ENCODE results near the gene RNU6-9.

RNU6-9 gene

GRCh38 chr19:939922-940321 is 46.6 kb downstream of the RNU6-9 start:
- Histone ChIP-seq H3K27ac (ENCODE audit: low read depth, low read length) (no peak overlapping the region), H3K79me2 (ENCODE audit: control insufficient read depth, insufficient read depth, low read length, unreplicated experiment) (peaks cover 6% of the 10 kb centered on the region), H3K4me3 (ENCODE audit: low read depth, low read length) (no peak overlapping the region), H3K36me3 (ENCODE audit: insufficient read depth, low read length) (no peaks in the 10 kb centered on the region), H3K4me1 (ENCODE audit: control insufficient read depth, insufficient read depth, low read length, unreplicated experiment) (no peaks in the 10 kb centered on the region), H2AFZ (ENCODE audit: low read length, unreplicated experiment) (no peak overlapping the region), H3K27me3 (ENCODE audit: insufficient read depth, low read length) (no peaks in the 10 kb centered on the region)

GRCh38 chr19:940591-941291 is 47.5 kb downstream of the RNU6-9 start:
- peaks cover 6% of the 10 kb centered on the region for H3K79me2 ChIP-seq (ENCODE audit: control insufficient read depth, insufficient read depth, low read length, unreplicated experiment)
- H3K36me3 ChIP-seq (ENCODE audit: insufficient read depth, low read length), result no peaks in the 10 kb centered on the region
- no peaks in the 10 kb centered on the region for H3K27me3 ChIP-seq (ENCODE audit: insufficient read depth, low read length)
- no peaks in the 10 kb centered on the region for H3K4me1 ChIP-seq (ENCODE audit: control insufficient read depth, insufficient read depth, low read length, unreplicated experiment)
- no peak overlapping the region for H3K27ac ChIP-seq (ENCODE audit: low read depth, low read length)
- no peak overlapping the region for H3K4me3 ChIP-seq (ENCODE audit: low read depth, low read length)
- no peak overlapping the region for H2AFZ ChIP-seq (ENCODE audit: low read length, unreplicated experiment)

GRCh38 chr19:941292-942132 is 48.2 kb downstream of the RNU6-9 start:
- peaks cover 6% of the 10 kb centered on the region for H3K79me2 ChIP-seq (ENCODE audit: control insufficient read depth, insufficient read depth, low read length, unreplicated experiment)
- H3K36me3 ChIP-seq (ENCODE audit: insufficient read depth, low read length), result no peaks in the 10 kb centered on the region
- no peaks in the 10 kb centered on the region for H3K27me3 ChIP-seq (ENCODE audit: insufficient read depth, low read length)
- no peak overlapping the region for H3K4me3 ChIP-seq (ENCODE audit: low read depth, low read length)
- no peaks in the 10 kb centered on the region for H3K4me1 ChIP-seq (ENCODE audit: control insufficient read depth, insufficient read depth, low read length, unreplicated experiment)
- no peak overlapping the region for H3K27ac ChIP-seq (ENCODE audit: low read depth, low read length)
- no peak overlapping the region for H2AFZ ChIP-seq (ENCODE audit: low read length, unreplicated experiment)

- Histone ChIP-seq H3K4me3 (ENCODE audit: low read depth, low read length) (no peak overlapping the region), H3K27ac (ENCODE audit: low read depth, low read length) (no peak overlapping the region), H2AFZ (ENCODE audit: low read length, unreplicated experiment) (no peak overlapping the region), H3K4me1 (ENCODE audit: control insufficient read depth, insufficient read depth, low read length, unreplicated experiment) (no peaks in the 10 kb centered on the region), H3K36me3 (ENCODE audit: insufficient read depth, low read length) (no peaks in the 10 kb centered on the region), H3K27me3 (ENCODE audit: insufficient read depth, low read length) (no peaks in the 10 kb centered on the region), H3K79me2 (ENCODE audit: control insufficient read depth, insufficient read depth, low read length, unreplicated experiment) (peaks cover 4% of the 10 kb centered on the region)
These were observed 48.9 kb downstream of the RNU6-9 start for GRCh38 chr19:942133-942645.

Data from ACC112 (cell line).